ENCODE measurements around the gene GLYATL3. TPM values are rescaled to one million over a fixed set of nuclear protein-coding genes. Genes with fewer than 3 reads are reported as not detected.
"Not testable (repeated sequence)": the region's sequence is repeated elsewhere in the genome, so short reads cannot be mapped to it uniquely, and the experiment has no call there.

Gene GLYATL3
- total RNA-seq (2014; rRNA removed; shearing (Covaris generic)), result not detected in 2 replicates

- no peak for DNase-seq (ENCODE audit: low read depth)
Observed at GRCh38 chr6:49499623-49500022, at the start of gene GLYATL3. Gene GLYATL3, plus strand, starts transcription at chr6:49499923. Its CDS starts 12,068 bp downstream, at chr6:49511991.

DNA sequence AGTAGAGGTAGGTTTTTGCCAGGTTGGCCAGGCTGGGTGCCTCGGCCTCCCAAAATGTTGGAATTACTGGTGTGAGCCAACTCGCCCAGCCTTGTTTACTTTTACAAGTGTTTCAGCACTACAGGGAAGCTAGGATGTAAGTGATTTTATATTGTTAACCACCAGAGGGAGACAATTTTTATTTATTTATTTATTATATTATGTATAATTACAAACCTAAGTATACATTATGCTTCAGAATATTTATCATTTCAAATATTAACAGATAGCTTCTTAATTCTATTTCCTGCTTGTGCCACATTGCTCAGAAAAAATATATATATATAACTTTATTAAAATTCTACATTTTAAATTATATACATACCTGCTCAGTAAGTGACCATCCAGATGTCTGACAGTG is 46.5 kb upstream of the GLYATL3 start:
- no peak for DNase-seq (ENCODE audit: low read depth)

- no peak for DNase-seq (ENCODE audit: low read depth)
Observed at GRCh38 chr6:49454787-49455709, 44.7 kb upstream of the GLYATL3 start.

DNA sequence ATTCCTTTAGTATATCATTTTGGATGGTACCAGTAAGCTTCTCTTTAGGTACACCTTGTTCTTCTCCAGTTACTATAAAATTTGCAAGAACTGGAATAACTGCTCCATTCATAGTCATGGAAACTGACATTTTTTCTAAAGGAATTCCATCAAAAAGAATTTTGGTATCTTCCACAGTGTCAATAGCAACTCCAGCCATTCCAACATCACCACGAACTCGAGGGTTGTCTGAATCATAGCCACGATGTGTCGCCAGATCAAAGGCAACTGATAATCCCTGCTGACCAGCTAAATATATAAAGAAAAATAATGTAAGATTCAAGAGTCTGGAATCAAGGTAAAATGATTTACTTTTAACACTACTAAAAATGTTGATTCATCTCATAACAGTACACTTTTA is 42.0 kb upstream of the GLYATL3 start:
- DNase-seq (ENCODE audit: low read depth), result no peak

DNA sequence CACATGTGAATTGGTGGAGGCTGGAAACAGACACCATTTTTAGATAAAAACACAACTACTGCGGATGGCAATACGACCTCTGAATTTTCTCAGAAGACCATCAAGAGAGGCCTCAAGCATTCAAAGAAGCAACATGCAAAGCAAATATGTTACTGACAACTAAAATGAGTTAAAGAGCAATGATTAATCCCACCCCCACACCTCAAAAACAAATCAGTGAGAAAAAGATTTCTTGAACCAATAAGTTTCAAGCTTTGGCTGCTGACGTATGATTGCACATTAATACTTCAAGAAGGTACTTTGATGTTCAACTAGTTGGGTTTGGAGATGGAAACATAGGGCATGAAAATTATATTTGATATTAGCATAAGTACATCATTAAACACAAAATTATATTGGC is 37.7 kb upstream of the GLYATL3 start:
- no peak for DNase-seq (ENCODE audit: low read depth)

DNA sequence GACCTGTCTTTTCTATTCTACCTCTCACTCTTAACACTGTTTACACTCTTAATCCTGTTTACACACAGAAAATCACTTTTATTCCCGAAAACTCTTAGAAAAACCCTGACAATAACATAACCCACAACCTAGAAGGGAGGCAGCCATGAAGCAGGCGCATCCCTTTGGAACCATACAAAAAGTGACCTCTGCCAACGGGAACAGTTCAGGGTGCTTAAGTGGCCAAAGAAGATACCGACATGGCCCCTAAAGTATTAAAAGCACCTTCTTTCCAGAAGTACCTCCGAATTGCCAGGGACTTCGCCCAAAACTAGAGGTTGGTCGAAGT is 37.2 kb upstream of the GLYATL3 start:
- peak; percentile 9 for DNase-seq (ENCODE audit: low read depth)

- DNase-seq (ENCODE audit: low read depth), result peak; percentile 98
Observed at GRCh38 chr6:49462927-49463611, 36.7 kb upstream of the GLYATL3 start, which contains the start of the genes CENPQ and MMUT. Gene CENPQ, plus strand, starts transcription at chr6:49463370. Its CDS starts 6,807 bp downstream, at chr6:49470177. Gene MMUT, minus strand, starts transcription at chr6:49463253. Its CDS starts 3,787 bp downstream, at chr6:49459466.

GRCh38 chr6:49463612-49463967 is 36.1 kb upstream of the GLYATL3 start:
- DNase-seq (ENCODE audit: low read depth), result no peak

DNA sequence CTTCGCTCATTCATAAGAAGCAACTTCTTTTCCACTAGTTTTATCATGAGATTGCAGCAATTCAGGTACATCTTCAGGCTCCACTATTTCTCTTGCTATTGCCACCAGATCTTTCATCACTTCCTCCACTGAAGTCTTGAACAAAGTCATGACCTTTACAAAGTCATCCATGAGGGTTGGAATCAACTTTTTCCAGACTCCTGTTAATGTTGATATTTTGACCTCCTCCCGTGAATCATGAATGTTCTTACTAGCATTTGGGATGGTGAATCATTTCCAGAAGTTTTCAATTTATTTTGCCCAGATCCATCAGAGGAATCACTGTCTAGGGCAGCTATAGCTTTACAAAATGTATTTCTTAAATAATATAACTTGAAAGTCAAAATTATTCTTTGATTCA is 35.0 kb upstream of the GLYATL3 start:
- DNase-seq (ENCODE audit: low read depth), result no peak

DNA sequence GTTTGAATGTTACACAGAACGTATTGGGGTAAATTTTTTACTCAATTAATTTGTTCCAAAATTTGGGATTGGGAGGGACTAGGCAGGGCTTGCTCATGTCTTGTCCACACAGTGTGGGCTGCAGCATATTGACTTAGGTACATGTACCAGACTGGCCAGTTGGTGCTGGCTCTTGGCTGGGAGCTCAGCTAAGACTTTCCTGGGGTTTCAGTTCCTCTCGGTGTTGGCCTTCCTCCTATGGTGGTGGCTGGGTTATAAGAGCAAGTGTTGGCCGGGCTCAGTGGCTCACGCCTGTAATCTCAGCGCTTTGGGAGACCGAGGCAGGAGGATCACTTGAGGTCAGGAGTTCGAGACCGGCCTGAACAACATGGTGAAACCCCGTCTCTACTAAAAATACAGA is 31.7 kb upstream of the GLYATL3 start:
- no peak for DNase-seq (ENCODE audit: low read depth)

- not testable (repeated sequence) for DNase-seq (ENCODE audit: low read depth)
Observed at GRCh38 chr6:49476564-49476963, 23.2 kb upstream of the GLYATL3 start.

DNA sequence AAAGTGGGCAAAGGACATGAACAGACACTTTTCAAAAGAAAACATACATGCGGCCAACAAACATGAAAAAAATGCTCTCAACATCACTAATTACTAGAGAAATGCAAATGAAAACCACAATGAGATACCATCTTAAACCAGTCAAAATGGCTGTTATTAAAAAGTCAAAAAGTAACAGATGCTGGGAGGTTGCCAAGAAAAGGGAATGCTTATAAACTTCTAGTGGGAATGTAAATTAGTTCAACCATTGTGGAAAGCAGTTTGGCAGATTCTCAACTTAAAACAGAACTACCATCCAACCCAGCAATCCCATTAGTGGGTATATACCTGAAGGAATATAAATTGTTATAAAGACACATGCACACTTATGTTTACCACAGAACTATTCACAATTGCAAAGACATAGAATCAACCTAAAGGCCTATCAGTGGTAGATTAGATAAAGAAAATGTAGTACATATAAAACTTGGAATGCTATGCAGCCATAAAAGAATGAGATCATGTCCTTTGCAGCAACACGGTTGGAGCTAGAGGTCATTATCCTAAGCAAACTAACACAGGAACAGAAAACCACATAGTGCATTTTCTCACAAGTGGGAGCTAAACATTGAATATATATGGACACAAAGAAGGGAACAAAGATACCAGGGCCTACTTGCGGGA is 20.3 kb upstream of the GLYATL3 start:
- no peak for DNase-seq (ENCODE audit: low read depth)

DNA sequence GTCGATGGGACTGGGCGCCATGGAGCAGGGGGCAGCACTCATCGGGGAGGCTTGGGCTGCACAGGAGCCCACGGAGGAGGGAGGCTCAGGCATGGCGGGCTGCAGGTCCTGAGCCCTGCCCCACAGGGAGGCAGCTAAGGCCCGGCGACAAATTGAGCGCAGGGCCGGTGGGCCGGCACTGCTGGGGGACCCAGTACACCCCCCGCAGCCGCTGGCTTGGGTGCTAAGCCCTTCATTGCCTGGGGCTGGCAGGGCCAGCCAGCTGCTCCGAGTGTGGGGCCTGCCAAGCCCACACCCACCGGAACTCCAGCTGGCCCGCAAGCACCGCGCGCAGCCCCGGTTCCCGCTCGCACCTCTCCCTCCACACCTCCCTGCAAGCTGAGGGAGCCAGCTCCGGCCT is 17.9 kb upstream of the GLYATL3 start:
- not testable (repeated sequence) for DNase-seq (ENCODE audit: low read depth)

- DNase-seq (ENCODE audit: low read depth), result not testable (repeated sequence)
Observed at GRCh38 chr6:49483380-49483779, 16.3 kb upstream of the GLYATL3 start.

DNA sequence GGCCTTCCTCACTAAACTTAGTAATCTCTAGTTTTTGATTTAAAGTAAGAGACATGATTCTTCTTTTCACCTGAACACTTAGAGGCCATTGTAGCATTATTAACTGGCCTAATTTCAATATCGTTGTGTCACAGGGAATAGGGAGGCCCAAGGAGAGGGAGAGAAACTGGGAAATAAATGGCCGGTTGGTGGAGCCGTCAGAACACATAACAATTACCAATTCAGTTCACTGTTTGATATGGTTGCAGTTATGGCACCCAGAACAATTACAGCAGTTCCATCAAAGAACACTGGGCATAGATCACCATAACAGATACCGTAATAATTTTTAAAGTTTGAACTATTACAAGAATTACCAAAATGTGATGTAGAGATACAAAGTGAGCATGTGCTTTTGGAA is 9.1 kb upstream of the GLYATL3 start:
- no peak for DNase-seq (ENCODE audit: low read depth)

DNA sequence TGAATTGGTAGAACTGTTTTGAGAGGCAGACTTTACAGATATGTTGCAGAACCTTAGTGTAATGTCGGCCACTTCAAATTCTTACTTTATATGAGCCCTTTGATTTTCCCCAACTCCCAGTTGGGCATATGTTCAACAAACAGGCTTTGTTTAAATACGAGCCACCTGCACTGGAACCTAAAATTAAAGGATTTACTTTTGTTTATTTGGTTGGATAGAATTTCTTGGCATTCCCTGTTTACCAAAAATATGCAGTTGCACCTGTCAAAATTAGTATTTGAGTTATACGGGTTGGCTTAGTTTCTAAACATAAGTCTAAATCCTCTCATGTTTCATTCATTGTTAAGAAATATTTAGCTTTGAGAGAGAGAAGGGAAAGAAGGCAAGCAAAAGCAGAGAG is 2.4 kb upstream of the GLYATL3 start:
- DNase-seq (ENCODE audit: low read depth), result no peak

DNA sequence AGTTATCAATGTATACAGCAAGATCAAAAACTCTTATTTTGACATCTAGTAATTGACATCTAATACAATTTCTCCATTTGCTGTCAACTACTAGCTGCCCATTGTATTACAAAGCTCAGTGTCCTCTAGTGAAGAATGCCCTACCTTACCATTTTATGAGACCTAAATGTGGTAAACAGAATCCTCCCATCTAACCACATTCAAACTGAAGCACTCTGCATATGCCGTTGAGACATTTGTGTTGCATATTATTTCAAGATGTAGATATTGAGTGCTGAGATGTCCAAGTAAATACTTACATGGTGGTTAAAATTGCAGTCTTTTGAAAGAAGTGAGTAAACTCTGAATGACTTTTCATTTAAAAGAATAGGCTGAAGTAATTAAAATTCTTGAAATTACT is 597 bp upstream of the GLYATL3 start:
- no peak for DNase-seq (ENCODE audit: low read depth)

- DNase-seq (ENCODE audit: low read depth), result no peak
Observed at GRCh38 chr6:49504666-49505065, 4.9 kb downstream of the GLYATL3 start.

GRCh38 chr6:49506569-49507111 is 6.9 kb downstream of the GLYATL3 start:
- DNase-seq (ENCODE audit: low read depth), result no peak

- DNase-seq (ENCODE audit: low read depth), result no peak
Observed at GRCh38 chr6:49509342-49509741, 9.6 kb downstream of the GLYATL3 start.

DNA sequence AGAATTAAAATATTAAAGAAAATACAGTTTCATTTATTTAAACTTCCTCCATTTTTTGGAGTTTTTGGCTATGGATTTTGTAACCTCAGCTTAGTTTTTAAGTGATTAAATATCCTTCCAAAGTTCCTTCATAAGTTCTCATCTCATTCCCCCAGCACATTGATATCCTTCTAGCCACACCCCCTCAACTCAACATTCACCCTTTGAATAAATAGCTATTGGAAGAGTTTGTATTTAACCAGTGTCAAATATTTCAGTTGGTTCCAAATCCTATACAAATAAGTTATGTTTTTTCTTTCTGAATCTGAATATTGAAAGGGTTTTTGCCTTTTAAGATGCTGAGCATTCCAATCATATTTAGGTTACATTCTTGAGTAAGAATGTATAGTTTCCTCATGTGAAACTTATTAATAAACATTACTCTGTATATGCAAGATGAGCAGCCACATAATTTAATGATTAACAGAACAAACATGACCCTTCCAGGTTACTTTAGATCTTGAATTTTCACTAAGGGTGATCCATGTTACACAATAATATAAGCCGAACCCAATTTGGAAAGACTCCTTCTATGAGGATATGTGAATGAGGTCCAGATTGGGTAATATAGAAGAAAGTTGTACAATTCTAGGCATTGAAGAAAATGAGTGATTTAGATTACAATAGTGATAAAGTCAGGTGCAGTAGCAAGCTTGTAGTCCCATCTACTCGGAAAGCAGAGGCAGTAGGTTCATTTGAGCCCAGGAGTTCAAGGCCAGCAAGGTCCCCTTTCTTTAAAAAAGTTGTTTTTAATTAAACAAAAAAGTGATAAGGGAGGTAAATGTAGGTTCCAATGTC is 13.6 kb downstream of the GLYATL3 start:
- DNase-seq (ENCODE audit: low read depth), result no peak

All from Daoy (cell line).